AG08396 (cell line): ENCODE data around the gene FAM114A1.
"Not testable (repeated sequence)": the region's sequence is repeated elsewhere in the genome, so short reads cannot be mapped to it uniquely, and the experiment has no call there.

ENCODE experiments used
- DNase-seq: peaks from one replicate; pipeline ENCODE4 v3.0.0; 2012; ENCODE audit warnings: low spot score, mixed read lengths

FAM114A1 gene

DNA sequence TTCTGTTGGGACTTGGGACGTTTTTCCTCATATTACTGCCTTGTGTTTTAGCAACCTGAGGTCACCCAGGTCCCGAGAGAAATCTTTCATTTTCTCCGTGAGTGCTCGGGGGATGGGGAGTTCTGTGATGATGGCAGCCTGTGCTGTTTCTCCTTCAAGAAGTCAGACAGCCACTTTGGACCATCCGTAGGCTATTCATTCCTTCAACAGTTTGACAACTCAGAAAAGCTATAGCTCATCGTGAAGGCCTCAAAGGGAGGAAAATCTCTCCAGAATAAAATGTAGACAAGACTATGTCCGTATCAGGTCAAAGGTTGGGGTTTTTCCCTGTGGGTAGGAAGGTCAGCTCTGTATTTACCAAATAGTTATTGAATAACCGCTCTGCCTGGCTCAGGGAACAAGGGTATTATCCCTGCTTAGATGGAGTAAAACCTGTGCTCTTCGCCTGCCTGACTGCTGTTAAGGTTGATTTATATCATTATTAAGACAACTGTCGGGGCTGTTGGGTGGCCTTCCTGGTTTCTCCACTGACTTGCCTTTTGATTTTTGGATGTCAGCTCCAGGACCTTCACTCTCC lies 36.6 kb downstream of the FAM114A1 start:
- DNase-seq = no peak

DNA sequence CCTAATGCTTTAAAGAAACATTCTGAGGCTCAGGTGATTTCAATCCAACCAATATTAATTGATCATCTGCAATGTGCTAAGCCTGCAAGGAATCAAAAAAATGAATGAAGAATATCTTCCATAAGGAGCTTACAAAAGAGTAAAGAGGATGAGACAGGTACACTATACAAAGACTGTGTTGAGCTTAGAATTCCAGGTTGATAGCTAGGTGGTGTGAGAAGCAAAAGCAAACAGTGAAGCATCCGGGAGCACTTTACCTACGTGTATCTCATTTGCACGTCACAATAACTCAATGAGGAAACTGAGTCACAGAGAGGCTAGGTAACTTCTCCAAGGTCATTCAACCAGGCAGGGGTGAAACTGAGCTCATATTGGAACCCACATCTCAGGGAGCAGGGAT lies 37.1 kb downstream of the FAM114A1 start:
- DNase-seq = no peak

- no peak for DNase-seq
Measured at GRCh38 chr4:38905652-38906385, 38.2 kb downstream of the FAM114A1 start.

- no peak for DNase-seq
Measured at GRCh38 chr4:38907696-38908270, 40.2 kb downstream of the FAM114A1 start.

DNA sequence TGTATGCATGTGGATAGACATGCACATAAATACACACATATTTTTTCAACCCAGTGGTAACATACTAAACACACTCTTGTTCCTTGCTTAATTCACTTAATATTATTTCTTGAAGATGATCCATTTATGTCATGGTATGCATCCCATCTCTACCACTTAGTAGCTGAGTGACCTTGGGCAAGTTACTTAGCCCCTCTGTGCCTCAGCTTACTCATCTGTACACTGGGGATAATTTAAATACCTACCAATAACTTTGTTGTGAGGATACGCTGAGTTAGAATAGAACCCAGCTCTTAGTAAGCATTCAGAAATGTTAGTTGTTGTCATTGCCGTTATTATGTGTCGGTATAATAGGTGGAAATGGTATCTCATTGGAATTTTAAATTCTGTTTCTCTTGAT lies 41.4 kb downstream of the FAM114A1 start:
- DNase-seq = no peak

DNA sequence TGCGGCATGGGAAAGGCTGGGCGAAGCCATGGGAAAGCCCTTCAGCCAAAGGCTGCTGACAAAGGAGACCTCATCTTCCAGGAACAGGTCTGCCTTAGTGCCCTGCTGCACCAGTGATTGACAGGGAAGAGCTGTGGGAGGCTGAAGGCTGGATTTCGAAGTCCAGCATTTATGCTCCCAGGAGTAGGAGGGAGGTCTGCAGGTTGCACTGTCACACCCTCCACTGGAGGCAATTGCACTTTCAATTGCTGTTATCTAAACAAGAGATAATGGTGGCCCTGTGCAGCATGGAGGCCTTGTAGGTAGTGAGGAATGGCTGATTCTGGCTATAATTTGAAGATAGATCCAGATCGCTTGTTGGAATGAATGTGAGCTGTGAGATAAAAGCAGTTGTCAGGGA lies 43.7 kb downstream of the FAM114A1 start:
- DNase-seq = no peak

- DNase-seq = no peak
Measured at GRCh38 chr4:38914854-38915253, 47.2 kb downstream of the FAM114A1 start.

GRCh38 chr4:38916267-38916666 lies 48.7 kb downstream of the FAM114A1 start:
- not testable (repeated sequence) for DNase-seq

GRCh38 chr4:38917481-38918025 lies 49.9 kb downstream of the FAM114A1 start:
- no peak for DNase-seq

- no peak for DNase-seq
Measured at GRCh38 chr4:38919494-38919893, 51.9 kb downstream of the FAM114A1 start.

GRCh38 chr4:38920186-38920585 lies 52.6 kb downstream of the FAM114A1 start:
- DNase-seq = no peak

GRCh38 chr4:38920677-38921076 lies 53.1 kb downstream of the FAM114A1 start:
- DNase-seq = no peak

DNA sequence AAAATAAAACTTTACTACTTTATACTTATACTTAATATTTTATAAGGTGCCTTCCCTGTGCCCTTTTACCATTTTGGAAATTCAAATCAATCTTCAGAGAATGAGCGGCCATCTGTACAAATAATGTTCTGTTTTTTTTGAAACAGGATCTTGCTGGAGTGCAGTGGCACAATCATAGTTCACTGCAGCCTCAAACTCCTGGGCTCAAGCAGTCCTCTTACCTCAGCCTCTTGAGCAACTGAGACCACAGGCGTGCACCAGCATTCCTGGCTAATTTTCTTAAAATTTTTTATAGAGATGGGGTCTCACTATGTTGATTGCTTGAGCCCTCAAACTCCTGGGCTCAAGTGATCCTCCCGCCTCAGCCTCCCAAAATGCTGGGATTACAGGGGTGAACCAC lies 53.5 kb downstream of the FAM114A1 start:
- no peak for DNase-seq

DNA sequence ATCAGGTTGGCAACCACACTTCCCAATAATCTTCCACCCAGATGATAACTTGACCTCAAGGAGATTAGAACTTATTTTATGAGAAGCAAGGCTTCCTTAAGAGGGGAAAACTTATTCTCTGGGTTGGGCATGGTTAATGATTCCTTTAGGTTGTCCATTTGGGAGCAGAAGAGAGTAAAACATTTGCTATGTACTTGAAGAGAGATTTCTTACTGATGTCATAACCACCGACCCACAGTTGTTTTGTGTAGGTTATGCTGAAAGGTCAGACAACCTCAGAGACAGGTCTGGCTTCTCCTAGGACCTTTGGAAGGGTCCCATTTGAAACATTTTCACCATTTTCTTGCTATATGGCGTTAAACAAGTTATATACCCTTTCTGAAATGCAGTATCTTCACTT lies 56.1 kb downstream of the FAM114A1 start:
- no peak for DNase-seq

GRCh38 chr4:38924353-38924752 lies 56.7 kb downstream of the FAM114A1 start:
- no peak for DNase-seq

DNA sequence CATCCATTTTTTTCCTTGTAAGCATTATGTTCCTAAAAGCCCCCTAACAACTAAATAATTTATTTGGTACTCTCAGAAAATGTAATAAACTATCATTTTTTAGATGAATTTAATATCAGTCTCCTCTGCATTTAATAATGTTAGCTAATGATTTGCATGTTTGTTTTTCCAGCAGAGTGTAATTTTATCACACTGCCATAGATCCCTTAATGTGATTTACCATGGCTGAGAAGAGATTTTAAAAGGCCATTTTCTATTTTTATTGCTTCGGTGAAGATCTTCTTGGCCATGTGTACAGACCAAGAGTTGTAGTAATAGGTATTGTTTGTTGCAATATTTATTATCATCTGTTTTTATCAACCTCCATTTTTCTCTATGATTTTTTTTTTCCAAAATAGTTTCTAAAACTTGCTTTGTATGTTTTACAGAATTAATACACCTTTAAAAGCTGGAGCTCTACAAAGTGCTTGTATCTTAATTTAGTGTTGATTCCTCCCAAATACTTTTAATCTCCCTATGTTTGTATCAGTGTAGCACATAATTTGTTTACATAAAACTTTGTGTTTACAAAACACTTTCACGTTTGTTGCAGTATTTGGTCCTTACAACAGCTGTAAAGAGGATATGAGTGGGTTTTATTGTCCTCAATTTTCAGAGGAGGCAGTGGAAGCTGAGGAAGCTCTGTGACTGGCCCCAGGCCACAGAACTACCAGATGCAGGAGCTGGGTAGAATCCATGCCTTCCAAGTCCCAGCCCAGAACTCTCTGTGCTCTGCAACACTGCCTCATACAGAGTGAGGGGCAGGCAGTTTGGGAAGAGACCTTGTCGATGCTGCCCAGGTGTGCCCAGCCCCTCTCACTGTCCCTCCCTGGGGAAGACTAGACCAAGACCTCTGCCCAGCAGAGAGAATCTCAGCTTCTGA lies 58.1 kb downstream of the FAM114A1 start:
- DNase-seq = no peak

GRCh38 chr4:38926896-38927295 lies 59.3 kb downstream of the FAM114A1 start:
- DNase-seq = no peak

GRCh38 chr4:38928568-38928967 lies 61.0 kb downstream of the FAM114A1 start:
- no peak for DNase-seq

DNA sequence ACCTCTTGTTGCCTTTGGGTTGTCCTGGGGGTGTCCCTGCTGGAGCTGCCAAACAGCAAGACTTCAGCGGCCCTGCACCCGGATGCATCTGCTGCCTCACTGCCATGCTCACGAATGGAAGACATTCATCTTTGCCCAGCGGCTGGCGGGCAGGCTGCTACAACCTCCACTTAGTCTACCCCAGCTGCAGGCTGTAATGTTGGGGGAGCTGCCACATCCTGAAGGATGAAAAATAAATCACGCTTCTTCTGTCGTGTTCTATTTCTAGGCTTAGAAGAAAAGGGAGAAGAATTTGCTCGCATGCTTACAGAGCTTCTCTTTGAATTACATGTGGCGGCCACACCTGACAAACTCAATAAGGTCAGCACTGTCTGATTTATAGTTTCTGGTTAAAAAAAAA lies 61.4 kb downstream of the FAM114A1 start:
- DNase-seq = no peak

DNA sequence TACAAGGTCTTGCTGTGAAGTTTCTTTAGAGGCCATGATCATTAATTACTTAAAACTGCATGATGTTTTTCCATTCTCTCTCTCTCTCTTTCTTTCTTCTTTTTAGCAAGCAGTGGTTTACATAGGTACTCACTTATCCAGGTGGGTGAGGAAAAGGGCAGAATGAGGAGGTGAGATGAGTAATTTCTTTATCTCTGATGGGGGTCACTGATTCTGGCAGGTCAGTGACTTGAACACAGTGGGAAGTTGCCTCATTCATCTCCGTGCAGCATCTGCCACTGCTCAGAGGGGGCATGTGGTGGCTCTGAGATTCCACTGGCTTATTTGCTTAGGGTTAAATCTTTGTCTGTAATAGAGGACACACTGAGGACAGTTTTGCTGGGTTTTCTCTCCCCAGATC lies 62.6 kb downstream of the FAM114A1 start:
- no peak for DNase-seq

DNA sequence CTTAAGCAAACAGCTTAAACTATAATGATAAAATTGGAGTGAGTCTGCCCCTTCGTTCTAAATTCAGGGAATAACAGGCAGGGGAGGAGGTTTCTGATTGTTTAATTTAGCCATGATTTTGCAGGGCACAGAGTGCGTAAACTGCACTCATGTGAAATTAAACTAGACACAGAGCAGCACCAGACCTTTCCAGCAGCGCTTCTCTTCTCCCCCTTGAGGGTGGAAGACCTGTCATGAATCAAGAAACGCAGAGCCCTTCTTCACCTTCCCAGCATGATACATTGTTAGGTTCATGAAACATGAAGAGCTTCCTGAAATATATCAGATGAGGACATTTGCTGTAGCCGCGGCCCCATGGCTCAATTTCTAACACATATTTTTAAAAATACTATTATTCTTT lies 63.1 kb downstream of the FAM114A1 start:
- DNase-seq = no peak

GRCh38 chr4:38931125-38931524 lies 63.5 kb downstream of the FAM114A1 start:
- no peak for DNase-seq
